ENCODE measurements around the gene PI3.
"Not testable (repeated sequence)": the region's sequence is repeated elsewhere in the genome, so short reads cannot be mapped to it uniquely, and the experiment has no call there.

The PI3 gene

DNA sequence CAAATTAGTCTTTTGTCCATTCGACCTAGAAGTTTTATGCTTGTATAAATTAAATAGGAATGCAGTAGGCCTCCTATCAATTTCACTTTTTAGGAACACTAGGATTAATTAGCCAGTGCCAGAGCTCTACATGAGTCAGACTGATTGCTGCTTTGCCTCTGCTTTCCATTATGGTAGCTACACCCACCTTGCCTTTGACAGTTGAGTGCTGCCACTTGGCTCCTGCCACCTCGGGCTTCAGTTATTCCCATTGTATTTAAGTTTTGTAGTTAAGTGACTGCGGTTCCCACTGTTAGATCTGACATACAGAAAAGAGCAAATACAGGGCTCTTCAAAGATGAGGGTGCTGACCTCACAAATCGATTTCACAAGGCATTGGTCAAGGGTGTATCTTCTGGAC lies 33.9 kb upstream of the PI3 start:
- H3K4me1 ChIP-seq, result no peaks in the 10 kb centered on the region
- peaks cover 0 to 3% of the 10 kb centered on the region in 2 donors for H3K27me3 ChIP-seq
- TF ChIP-seq, protein P1, sequence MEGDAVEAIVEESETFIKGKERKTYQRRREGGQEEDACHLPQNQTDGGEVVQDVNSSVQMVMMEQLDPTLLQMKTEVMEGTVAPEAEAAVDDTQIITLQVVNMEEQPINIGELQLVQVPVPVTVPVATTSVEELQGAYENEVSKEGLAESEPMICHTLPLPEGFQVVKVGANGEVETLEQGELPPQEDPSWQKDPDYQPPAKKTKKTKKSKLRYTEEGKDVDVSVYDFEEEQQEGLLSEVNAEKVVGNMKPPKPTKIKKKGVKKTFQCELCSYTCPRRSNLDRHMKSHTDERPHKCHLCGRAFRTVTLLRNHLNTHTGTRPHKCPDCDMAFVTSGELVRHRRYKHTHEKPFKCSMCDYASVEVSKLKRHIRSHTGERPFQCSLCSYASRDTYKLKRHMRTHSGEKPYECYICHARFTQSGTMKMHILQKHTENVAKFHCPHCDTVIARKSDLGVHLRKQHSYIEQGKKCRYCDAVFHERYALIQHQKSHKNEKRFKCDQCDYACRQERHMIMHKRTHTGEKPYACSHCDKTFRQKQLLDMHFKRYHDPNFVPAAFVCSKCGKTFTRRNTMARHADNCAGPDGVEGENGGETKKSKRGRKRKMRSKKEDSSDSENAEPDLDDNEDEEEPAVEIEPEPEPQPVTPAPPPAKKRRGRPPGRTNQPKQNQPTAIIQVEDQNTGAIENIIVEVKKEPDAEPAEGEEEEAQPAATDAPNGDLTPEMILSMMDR (IDR thresholded peaks at IDR 0.05), result no peak
- H3K4me3 ChIP-seq, result no peak overlapping the region
- no peaks in the 10 kb centered on the region for H3K9me3 ChIP-seq
- no peak overlapping the region for H3K27ac ChIP-seq
- intact Hi-C loops (cut with DNase I; ENCODE audit: low total_unique reads), result no loop called here
- no peaks in the 10 kb centered on the region for H3K36me3 ChIP-seq
- DNase-seq, result no peak

DNA sequence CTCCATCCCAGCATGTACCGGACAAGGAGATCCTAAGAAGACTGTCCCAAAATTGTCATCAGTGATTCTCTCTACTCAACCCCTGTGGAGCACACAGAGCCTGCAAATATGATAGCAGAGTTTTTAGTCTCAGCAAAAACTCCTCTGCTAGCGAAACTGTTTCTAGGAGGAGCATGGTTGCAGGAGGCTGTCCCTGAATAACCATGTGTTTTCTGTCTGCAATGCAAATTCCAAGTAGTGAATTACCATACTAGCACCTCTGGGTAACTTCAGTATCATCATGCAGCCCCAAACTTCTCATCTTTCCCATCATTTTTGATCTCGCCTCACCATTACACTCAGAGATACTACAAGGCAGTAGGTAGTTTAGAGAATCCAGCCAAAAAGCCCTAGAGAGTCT lies 25.6 kb upstream of the PI3 start:
- Histone ChIP-seq H3K36me3 (no peaks in the 10 kb centered on the region), H3K4me1 (no peaks in the 10 kb centered on the region), H3K9me3 (no peaks in the 10 kb centered on the region), H3K27me3 (peaks cover 0 to 3% of the 10 kb centered on the region in 2 donors), H3K4me3 (no peak overlapping the region), H3K27ac (no peak overlapping the region)
- TF ChIP-seq, protein P1 (IDR thresholded peaks at IDR 0.05), result no peak
- intact Hi-C loops (cut with DNase I; ENCODE audit: low total_unique reads), result no loop called here
- no peak for DNase-seq

DNA sequence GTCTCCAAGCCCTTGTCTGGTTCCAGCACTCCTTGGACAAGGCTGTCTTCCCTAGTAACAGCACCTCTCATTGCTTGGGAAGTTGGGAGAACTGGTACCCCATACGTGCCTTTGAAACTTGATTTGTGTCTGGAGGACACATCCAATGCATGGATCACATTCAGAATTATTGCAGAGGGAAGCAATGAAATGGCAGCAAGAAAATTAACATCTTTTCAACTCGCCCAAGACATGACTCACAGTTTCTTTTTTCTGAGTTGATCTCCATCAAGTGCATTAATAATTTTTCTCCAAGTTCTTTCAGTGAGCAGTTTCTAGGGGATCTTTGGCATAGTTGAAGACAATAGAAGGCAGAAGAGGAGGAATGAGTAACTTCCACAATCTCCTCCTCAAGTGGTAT lies 22.3 kb upstream of the PI3 start:
- intact Hi-C loops (cut with DNase I; ENCODE audit: low total_unique reads), result no loop called here
- H3K9me3 ChIP-seq, result no peaks in the 10 kb centered on the region
- H3K27me3 ChIP-seq, result peaks cover 0 to 3% of the 10 kb centered on the region in 2 donors
- H3K36me3 ChIP-seq, result no peaks in the 10 kb centered on the region
- DNase-seq, result no peak
- TF ChIP-seq, protein P1 (IDR thresholded peaks at IDR 0.05), result no peak
- no peaks in the 10 kb centered on the region for H3K4me1 ChIP-seq
- no peak overlapping the region for H3K4me3 ChIP-seq
- H3K27ac ChIP-seq, result no peak overlapping the region

DNA sequence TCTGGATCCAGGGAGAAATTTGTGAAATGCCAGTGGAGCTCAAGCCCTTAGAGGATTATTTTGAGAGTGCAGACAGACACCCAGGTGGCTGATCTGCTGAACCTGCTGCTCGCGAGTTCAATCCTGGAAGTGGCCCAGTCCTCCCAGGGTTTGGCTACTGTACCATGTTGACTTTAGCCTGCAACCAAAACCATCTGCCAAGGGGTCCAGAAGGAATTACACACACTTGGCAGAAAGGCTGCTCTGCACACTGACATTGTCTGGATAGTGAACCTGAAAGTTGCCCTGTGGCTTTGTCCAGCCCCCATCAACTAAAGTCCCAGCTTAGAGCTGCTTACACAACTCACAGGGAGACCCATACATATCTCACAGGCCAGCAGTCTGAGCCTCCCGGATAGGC lies 21.6 kb upstream of the PI3 start:
- TF ChIP-seq, protein P1 (IDR thresholded peaks at IDR 0.05), result no peak
- Histone ChIP-seq H3K4me1 (no peaks in the 10 kb centered on the region), H3K27ac (no peak overlapping the region), H3K4me3 (no peak overlapping the region), H3K9me3 (no peaks in the 10 kb centered on the region), H3K27me3 (no peaks in the 10 kb centered on the region), H3K36me3 (no peaks in the 10 kb centered on the region)
- DNase-seq, result no peak
- intact Hi-C loops (cut with DNase I; ENCODE audit: low total_unique reads), result no loop called here

DNA sequence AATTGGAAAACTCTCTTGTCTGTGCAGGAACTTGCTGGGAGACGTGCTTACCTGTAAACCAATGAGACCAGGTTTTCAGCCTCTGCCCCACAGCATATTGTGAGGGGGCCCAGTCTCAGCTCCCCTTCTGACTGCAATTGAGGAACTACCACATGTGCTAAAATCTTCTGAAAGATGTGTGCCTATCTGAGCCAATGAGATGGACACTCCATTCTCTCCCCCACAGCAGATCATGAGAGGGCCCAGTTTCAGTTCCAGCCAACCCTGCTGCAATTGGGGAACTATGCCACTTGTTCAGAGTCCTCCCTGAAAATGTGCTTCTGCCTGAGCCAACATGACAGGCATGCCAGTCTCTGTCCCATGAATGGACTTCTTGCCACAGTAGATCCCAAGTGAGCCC lies 20.9 kb upstream of the PI3 start:
- Histone ChIP-seq H3K36me3 (no peaks in the 10 kb centered on the region), H3K27ac (no peak overlapping the region), H3K4me3 (no peak overlapping the region), H3K4me1 (no peaks in the 10 kb centered on the region), H3K27me3 (no peaks in the 10 kb centered on the region), H3K9me3 (no peaks in the 10 kb centered on the region)
- intact Hi-C loops (cut with DNase I; ENCODE audit: low total_unique reads), result no loop called here
- DNase-seq, result peak in 1 of 2 donors; percentile 28
- TF ChIP-seq, protein P1 (IDR thresholded peaks at IDR 0.05), result no peak

DNA sequence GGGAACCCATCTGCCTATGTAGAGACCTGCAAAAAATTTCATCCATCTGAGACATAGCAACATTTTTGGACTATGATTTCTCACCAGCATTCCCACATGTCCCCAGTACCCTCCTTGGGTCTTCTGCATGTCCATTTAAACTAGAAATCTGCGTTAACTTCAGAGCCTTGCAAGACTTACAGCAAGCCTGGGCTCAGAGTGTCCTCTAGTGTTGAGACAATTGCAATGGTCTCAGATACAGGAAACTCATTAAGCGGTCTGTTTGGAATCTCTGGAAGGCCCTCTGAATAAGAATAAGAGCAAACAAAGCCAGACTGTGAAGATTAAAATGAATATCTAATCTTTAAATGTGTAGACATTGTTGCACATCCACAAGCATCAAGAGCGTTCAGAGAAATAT lies 20.5 kb upstream of the PI3 start:
- intact Hi-C loops (cut with DNase I; ENCODE audit: low total_unique reads), result no loop called here
- TF ChIP-seq, protein P1 (IDR thresholded peaks at IDR 0.05), result no peak

DNA sequence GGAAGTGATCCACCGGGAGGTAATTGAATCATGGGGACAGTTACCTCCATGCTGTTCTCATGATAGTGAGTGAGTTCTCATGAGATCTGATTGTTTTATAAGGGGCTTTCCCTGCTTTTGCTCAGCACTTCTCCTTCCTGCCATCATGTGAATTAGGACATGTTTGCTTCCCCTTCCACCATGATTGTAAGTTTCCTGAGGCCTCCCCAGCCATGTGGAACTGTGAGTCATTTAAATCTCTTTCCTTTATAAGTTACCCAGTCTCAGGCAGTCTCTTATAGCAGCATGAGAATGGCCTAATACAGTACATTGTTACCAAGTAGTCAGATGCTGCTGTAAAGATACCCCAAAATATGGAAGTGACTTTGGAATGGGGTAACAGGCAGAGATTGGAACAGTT lies 19.9 kb upstream of the PI3 start:
- intact Hi-C loops (cut with DNase I; ENCODE audit: low total_unique reads); DNase-seq; H3K4me1 ChIP-seq; H3K36me3 ChIP-seq; H3K9me3 ChIP-seq; H3K27ac ChIP-seq; H3K4me3 ChIP-seq; H3K27me3 ChIP-seq: not testable (repeated sequence)

More for the DNA sequence above, 20.5 kb upstream of the PI3 start:
- no peaks in the 10 kb centered on the region for H3K4me1 ChIP-seq
- no peak overlapping the region for H3K27ac ChIP-seq
- no peak overlapping the region for H3K4me3 ChIP-seq
- DNase-seq, result no peak
- H3K27me3 ChIP-seq, result no peaks in the 10 kb centered on the region
- H3K36me3 ChIP-seq, result no peaks in the 10 kb centered on the region
- H3K9me3 ChIP-seq, result peaks cover 0 to 1% (median 0%) of the 10 kb centered on the region in 3 donors
